GM08714 (cell line): ENCODE results near the gene ASPHD1.

Source experiments
- H3K4me3 ChIP-seq: fragments of 200-500 bp; sonication (Bioruptor generic); 2 replicates; pipeline ENCODE4 v1.5.1; 2014; ENCODE audit warnings: mild to moderate bottlenecking, low read length, inconsistent platforms
- ZNF274 ChIP-seq: IDR thresholded peaks from 2 replicates; pipeline ENCODE4 v1.6.1; 2012; ENCODE audit warnings: mild to moderate bottlenecking, low read depth, low read length

Gene ASPHD1

DNA sequence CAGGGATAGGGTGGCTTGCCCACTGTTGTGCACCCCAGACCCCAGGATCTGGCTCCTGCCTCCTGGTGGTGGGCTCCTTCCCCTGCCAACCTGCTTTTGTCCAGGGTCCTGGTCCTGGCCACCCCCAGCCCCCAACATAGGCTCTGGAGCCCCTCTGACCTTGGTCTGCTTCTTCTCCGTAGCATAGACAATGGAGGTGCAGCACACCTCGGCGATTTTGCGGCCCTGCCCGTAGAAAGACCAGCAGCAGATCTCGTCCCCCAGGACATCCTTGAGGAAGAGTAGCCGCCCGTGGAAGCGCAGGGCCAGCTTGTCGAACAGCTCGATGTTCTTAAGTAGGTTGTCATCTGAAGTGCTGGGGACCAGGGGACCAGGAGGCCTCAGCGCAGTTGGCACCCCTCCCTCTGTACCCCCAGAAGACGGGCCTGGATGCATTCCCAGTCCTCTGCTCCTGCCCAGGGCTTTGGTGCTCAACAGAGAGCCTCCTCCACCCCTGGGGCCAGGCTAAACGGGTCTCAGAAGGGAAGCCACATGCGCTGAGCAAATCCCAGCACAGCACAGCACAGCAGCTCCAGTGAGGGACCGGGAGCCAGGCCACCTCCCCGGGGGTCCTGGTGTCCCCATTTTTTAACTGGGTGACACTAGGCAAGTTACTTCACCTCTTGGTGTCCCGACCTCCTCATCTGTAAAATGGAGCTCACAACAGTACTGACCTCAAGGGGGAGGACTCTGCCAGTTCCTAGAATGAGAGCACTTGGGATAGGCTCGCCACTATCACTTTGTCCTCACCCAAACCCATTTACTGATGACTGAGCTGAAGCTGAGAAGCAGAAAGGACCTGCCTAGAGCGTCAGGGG, 10.8 kb downstream of the ASPHD1 start:
- no peak for TF ChIP-seq ZNF274
- H3K4me3 ChIP-seq: no peak overlapping the region

DNA sequence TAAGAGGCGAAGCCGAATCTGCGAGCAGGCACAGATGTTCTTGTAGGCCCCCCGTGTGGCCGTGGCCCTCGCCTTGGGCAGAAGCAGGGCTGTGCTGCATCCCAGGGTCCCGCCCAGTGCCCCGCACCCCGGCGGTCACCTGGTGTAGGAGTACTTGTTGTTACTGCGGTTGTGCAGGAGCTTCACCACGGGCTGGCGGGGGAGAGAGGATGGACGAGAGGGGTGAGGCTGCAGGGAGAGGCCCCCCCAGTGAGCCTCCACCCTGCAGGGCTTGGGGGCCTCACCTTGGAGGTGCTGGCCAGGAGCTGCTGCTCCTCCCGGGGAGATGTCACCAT, 11.4 kb downstream of the ASPHD1 start:
- H3K4me3 ChIP-seq: no peak overlapping the region
- no peak for TF ChIP-seq ZNF274

DNA sequence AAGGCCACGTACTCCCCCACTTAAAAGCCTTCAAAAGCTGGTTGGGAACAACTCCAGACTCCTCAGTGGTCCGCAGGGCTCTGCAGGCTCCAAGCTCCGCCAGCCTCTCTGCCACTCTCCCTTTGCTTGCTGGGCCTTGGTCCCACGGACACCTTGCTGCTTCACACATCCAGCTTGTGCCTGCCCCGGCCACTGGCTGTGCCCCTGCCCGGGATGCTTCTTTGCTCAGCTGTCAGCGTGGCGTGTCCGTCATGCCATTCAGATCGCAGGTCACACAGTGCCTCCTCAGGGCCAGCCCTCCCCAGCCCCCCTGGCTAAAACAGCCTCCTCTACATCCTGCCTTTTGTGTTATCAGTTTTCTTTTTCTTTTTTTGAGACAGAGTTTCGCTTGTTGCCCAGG, 11.8 kb downstream of the ASPHD1 start:
- no peak for TF ChIP-seq ZNF274
- no peak overlapping the region for H3K4me3 ChIP-seq

DNA sequence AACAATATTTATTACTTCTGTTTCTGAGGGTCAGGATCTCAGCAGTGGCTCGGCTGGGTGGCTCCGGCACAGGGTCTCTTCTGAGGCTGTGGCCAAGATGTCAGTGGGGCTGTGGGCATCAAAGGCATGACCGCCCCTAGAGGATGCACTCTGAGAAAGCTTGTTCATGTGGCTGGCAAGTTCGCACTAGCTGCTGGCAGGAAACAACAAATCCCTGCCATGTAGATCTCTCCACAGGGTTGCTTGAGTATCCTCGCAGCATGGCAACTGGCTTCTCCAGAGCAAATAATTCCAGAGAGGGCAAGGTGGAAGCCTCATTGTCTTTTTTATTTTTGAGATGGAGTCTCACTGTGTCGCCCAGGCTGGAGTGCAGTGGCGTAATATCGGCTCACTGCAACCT, 13.2 kb downstream of the ASPHD1 start:
- TF ChIP-seq ZNF274: no peak
- H3K4me3 ChIP-seq: no peak overlapping the region

DNA sequence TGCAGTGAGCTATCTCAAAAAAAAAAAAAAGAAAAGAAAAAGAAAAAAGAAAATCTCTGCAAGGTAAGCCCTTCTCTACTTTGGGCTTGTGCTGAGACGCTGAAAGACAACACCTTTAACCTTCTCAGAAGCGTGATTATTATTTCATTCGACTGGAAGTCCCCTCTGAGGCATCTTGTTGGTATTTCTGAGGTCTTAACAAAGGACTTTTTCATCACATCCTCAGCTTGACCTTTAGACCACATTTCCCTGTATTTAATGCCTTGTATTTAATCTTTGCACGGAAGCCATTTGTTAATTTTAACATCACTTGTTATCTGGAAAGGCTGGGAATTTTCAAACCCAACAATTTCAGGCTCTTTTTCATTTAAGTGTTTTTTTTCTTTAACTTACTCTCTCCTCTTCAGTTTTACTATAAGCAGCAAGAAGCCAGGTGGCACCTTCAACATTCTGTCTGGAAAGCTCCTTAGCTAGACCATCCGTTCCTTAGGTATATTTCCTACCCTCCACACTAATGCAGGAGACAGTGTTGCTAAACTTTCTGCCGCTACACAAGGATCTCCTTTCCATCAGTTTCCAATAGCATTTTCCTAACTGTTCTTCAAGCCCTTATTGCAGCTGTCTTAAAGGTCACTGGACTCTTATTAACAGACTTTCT, 15.4 kb downstream of the ASPHD1 start:
- no peak for TF ChIP-seq ZNF274
- no peak overlapping the region for H3K4me3 ChIP-seq

DNA sequence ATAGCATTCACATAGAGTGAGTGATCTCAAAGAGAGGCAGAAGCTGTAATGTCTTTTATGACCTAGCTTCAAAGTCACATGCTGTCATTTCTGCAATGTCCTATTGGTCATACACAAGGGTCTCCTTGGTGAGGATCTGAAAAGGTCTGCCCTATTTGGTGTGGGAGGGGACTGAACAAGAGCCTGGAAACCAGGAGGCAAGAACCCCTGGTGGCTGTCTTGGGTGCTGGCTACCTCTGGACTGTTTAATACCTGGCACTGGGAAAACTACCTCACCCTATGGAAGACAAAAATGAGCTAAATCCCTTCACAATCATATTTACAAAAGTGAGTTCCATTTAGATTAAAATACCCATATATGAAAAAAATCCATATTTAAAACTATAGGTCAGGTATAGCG, 16.7 kb downstream of the ASPHD1 start:
- no peak for TF ChIP-seq ZNF274
- no peak overlapping the region for H3K4me3 ChIP-seq

DNA sequence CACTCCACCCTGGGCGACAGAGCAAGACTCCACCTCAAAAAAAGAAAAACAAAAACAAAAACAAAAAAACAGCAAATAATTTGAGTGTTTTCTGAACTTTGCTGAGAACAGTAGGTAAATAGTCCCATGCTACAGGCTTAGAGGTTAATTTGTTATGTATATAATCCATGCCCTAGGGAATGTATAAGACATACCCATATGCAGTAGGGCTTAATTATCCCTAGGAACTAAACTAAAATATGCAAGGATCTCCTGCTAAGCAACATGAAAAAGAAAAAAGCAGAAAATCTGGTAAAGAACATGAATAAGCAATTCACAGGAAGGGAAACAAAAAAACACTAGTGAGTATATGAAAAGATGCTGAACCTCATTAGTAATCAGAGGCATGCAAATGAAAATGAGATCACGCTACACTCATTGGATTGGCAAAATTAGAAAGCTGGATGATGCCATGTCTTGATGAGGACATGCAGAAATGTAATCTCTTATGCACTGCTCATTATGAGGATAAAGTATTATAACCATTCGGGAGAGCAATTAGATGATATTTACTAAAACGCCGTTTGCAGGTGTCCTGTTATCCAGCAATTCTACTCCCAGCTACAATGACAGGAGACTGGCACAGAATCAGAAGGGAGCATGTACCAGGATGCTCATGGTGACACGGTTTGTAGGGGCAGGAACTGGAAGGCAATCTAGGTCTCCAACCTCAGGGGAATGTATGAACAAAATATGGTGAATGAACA, 20.2 kb downstream of the ASPHD1 start:
- TF ChIP-seq ZNF274: no peak
- H3K4me3 ChIP-seq: no peak overlapping the region

DNA sequence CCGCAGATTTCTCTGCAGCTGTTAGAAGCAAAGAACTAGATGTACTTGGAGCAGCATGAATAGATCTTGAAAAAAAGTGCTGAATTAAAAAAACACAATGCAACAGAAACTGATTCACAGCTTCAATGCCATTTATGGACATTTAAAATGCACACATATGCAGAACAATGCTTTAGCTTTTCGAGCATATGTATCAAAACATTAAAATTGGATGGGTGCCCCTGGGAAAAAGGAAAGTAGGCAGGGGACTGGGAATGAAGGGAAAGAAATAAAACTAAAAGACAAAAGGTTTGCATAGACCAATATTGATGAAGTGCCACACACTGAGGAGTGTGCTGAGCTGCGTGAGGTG, 20.7 kb downstream of the ASPHD1 start:
- H3K4me3 ChIP-seq: no peak overlapping the region
- TF ChIP-seq ZNF274: no peak

DNA sequence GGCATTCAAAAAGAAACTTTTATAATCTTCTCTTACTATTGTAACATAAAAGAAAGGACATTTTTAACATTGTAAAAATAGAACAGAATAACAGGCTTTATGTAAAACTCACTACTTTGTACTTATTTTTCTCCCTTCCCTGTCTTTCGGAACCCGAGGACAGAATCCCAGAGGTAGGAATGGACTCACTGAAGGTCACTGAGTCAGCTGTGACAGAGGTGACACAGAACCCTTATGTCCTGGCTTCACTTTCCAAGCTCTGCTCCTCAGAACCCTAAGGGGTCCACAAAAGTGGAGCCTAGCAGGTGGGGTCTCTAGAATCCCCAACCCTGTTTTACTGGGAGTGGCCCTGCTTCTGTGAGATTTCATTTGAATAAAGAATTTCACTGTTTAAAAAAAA, 22.0 kb downstream of the ASPHD1 start:
- no peak for TF ChIP-seq ZNF274

DNA sequence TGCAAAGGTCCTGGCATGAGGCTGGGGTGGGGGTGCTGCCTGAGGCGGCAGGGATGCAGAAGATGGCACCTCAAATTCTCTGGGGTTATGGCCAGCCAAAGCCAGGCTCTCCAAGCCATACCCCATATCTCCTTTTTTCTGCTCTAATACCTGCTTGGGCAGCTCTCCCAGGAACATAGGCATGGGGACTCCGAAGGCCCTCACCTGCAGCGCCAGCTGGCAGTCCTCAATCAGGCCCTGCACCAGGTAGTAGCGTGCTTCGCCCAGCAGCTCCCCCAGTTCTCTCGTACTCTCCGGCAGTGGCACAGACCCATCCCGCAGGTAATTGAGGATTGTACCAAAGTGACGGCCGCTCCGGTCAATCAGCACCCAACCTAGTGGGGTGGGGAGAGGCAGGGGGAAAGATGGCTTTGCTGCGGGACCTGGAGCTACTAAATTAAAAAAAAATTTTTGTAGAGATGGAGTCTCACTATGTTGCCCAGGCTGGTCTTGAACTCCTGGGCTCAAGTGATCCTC, 22.8 kb downstream of the ASPHD1 start:
- TF ChIP-seq ZNF274: no peak
- no peak overlapping the region for H3K4me3 ChIP-seq

More for the DNA sequence above, 22.0 kb downstream of the ASPHD1 start:
- H3K4me3 ChIP-seq: no peak overlapping the region

DNA sequence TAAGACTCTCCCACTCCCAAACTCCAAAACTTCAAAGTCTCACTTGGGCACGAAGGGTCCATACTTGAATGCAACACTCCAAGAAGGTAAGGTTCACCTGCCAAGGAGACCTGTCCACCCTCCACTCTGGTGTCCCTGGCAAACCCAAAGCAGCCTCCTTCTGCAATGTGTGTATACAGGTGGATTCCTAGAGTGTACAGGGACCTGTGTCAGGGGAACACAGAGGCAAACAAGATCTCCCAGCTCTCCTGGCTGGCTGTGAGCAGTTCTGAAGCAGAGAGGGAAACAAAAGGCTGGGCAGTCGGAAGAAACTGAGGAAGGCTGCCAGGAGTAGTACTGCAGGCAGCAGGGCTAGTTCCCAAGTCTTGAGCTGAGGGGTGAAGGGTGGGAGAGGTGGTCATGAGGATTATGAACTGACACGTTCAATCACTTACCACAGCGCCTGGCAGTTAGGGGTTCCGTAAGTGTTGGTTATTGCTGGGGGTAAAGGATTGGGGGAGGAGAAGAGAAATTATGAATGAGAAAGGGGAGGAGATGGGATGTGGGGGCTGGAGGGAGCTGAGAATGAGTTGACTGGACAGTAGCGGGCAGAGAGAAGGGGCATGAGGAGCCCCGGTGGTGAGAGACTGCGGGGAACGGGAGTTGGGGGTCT, 24.9 kb downstream of the ASPHD1 start:
- peak overlapping the region; percentile 95 for H3K4me3 ChIP-seq
- TF ChIP-seq ZNF274: no peak

DNA sequence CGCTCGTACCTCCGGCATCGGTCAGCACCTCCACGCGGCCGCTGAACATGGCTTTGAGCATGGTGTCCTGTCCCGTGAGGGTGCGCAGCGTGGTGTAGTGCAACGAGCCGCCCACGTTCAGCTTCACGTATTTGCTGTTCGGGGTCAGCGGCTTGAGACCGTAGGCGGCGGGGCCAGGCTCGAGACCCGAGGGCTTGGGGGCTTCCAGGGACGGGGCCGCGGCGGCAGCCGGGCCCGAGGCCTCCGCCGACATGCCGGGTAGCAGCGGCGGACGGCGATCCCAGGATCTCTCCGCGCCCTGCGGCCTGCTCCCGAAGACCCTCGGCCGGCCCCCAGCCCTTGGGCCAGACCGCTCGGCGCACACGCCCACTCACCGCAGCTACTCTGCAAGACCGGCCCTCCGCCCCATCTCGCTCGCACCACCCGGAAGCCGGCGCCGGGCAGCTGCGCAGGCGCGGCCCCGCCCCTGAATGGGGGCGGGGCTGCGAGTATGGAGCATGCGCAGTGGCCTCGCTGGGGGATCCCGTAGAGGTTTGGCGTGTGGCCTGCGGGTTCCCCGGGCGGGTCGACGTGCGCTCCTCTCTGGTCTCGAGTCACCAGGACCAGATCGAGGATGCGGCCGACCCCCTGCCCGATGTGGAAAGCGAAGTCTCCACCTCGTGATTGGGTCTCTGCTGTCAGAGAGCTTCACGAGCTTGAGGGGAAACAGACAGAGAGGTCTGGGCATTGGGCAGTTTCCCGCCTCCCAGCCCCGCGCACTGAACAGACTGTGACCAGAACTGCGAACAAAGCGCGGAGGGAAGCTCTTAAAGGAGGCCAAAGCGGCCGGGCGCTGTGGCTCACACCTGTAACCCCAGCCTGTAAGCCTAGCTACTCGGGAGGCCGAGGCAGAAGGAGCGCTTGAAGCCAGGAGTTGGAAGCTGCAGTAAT, 25.8 kb downstream of the ASPHD1 start, which contains the start of gene KCTD13:
TSS of gene KCTD13 (minus strand) at position 446 of the 930 bp plus-strand sequence. CDS start at position 253, 193 bp downstream.
- peak within 1 kb of the TSS; percentile 95 for H3K4me3 ChIP-seq
- no peak for TF ChIP-seq ZNF274

DNA sequence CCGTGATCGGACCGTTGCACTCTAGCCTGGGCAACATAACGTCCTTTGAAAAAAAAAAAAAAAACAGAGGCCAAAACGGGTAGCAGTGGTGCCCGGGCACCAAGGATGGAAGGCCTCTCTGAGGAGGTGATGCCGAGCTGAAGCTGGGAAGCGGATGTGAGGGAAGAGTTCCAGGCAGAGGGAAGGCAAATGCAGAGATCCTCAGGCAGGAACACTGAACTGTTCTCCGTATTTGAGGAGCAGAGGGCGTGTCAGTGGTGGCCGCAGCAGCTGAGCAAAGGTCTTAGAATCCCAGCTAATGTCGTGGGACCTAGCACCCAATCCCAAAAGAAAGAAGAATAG, 26.4 kb downstream of the ASPHD1 start:
- TF ChIP-seq ZNF274: no peak
- peak overlapping the region; percentile 61 for H3K4me3 ChIP-seq
